A673 (cell line): ENCODE measurements around the gene FECH. TPM values are rescaled to one million over a fixed set of nuclear protein-coding genes. Genes with fewer than 3 reads are reported as not detected.

Source experiments
- BruUV-seq: library from RNA; stranded (reverse); fragments of 400-500 nt; replicated peaks from 2 replicates; lab custom pipeline; 2021; lab: Mats Ljungman, UMichigan
- CTCF ChIA-PET: fragments of 300-600 bp; sonication (Branson Sonifier 250); formaldehyde crosslinking; loops from one replicate; lab custom pipeline; 2022; ENCODE audit warnings: antibody characterized with exemption; lab: Charles Lee
- POLR2A ChIA-PET: fragments of 300-600 bp; sonication (Branson Sonifier 250); formaldehyde crosslinking; loops from one replicate; lab custom pipeline; 2022; ENCODE audit warnings: antibody characterized with exemption; ENCODE audit not compliant: low non-redundant PET; lab: Charles Lee
- DNase-seq: peaks from one replicate; pipeline ENCODE4 v3.0.0-alpha.2; 2015; ENCODE audit warnings: low spot score
- H3K27ac ChIP-seq: fragments of 200-600 bp; sonication (generic); 2 replicates; pipeline ENCODE4 v1.5.1; 2016; ENCODE audit warnings: mixed run types, low read depth, mild to moderate bottlenecking, mixed read lengths, antibody characterized with exemption, low read length; ENCODE audit not compliant: poor library complexity, severe bottlenecking
- H3K27me3 ChIP-seq: fragments of 200-600 bp; sonication (generic); replicated peaks from 2 replicates; pipeline ENCODE4 v1.6.1; 2017; ENCODE audit warnings: mixed run types, low read depth, mild to moderate bottlenecking, mixed read lengths, antibody characterized with exemption, low read length; ENCODE audit not compliant: insufficient read depth, poor library complexity
- H3K36me3 ChIP-seq: fragments of 200-600 bp; sonication (generic); 2 replicates; pipeline ENCODE4 v1.6.1; 2016; ENCODE audit warnings: mixed run types, mild to moderate bottlenecking, mixed read lengths, antibody characterized with exemption, low read length; ENCODE audit not compliant: insufficient read depth, poor library complexity, severe bottlenecking
- H3K4me1 ChIP-seq: fragments of 200-600 bp; sonication (generic); 2 replicates; pipeline ENCODE4 v1.6.1; 2017; ENCODE audit warnings: mixed run types, mild to moderate bottlenecking, mixed read lengths, antibody characterized with exemption, low read length; ENCODE audit not compliant: insufficient read depth, poor library complexity, severe bottlenecking
- H3K4me3 ChIP-seq: fragments of 200-600 bp; sonication (generic); 2 replicates; pipeline ENCODE4 v1.5.1; 2016; ENCODE audit warnings: low read depth, mixed run types, mild to moderate bottlenecking, mixed read lengths, low read length; ENCODE audit not compliant: poor library complexity, severe bottlenecking
- H3K9me3 ChIP-seq: fragments of 200-600 bp; sonication (generic); 2 replicates; pipeline ENCODE4 v1.6.1; 2016; ENCODE audit warnings: mixed run types, low read depth, mild to moderate bottlenecking, mixed read lengths, antibody characterized with exemption, low read length; ENCODE audit not compliant: poor library complexity, severe bottlenecking
- EZH2 ChIP-seq: fragments of 200-600 bp; sonication (generic); IDR thresholded peaks from 2 replicates; pipeline ENCODE4 v1.6.1; 2017; ENCODE audit warnings: borderline replicate concordance, low read depth, mild to moderate bottlenecking, mixed read lengths, antibody characterized with exemption, low read length; ENCODE audit not compliant: poor library complexity, severe bottlenecking
- intact Hi-C: fragments of 100-400 bp; cut with micrococcal nuclease; formaldehyde crosslinking; loops from one replicate; pipeline ENCODE4 v1.10.0; 2022; ENCODE audit not compliant: unreplicated experiment
- total RNA-seq: library from RNA; stranded (reverse); gene quantifications from 2 replicates; pipeline ENCODE4 v1.2.3, GENCODE V29; 2021
- TF ChIP-seq, protein P1 (sequence below): fragments of 300-800, 200-600 bp; sonication (generic); conservative IDR thresholded peaks from 2 replicates; pipeline ENCODE4 v1.5.1; 2017; ENCODE audit warnings: low read depth, mild to moderate bottlenecking, antibody characterized with exemption, low read length, moderate library complexity, mixed read lengths

The FECH gene
- total RNA-seq, 1 experiment from 2014 or later = 65.4 TPM

DNA sequence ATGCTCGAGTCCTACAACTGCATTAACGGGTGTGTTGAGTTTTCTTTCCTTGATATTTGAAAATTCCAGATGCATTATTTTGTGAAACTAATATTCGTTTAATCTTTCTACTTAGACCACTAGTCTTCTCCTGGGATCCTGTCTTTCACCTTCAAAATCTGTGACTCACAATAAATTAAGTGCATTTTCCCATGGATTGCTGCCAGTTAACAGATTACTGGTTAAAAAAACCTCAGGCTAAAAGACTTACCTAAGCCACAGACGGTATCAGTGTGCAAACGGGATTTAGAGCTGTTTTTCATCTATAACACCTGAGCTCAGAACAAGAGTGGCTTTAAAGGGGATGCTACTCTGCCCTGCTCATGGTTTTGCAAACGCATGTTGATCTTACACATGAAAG, 10.2 kb downstream of the FECH start:
- ChIA-PET POLR2A (no interaction called here), CTCF (no interaction called here)
- BruUV-seq = no TSS peak
- intact Hi-C loops = no loop called here
- Histone ChIP-seq H3K4me3 (no peak overlapping the region), H3K27me3 (no peaks in the 10 kb centered on the region), H3K9me3 (no peaks in the 10 kb centered on the region), H3K36me3 (peaks cover 31% of the 10 kb centered on the region), H3K27ac (no peak overlapping the region), H3K4me1 (no peaks in the 10 kb centered on the region)
- DNase-seq = no peak
- TF ChIP-seq, protein P1, sequence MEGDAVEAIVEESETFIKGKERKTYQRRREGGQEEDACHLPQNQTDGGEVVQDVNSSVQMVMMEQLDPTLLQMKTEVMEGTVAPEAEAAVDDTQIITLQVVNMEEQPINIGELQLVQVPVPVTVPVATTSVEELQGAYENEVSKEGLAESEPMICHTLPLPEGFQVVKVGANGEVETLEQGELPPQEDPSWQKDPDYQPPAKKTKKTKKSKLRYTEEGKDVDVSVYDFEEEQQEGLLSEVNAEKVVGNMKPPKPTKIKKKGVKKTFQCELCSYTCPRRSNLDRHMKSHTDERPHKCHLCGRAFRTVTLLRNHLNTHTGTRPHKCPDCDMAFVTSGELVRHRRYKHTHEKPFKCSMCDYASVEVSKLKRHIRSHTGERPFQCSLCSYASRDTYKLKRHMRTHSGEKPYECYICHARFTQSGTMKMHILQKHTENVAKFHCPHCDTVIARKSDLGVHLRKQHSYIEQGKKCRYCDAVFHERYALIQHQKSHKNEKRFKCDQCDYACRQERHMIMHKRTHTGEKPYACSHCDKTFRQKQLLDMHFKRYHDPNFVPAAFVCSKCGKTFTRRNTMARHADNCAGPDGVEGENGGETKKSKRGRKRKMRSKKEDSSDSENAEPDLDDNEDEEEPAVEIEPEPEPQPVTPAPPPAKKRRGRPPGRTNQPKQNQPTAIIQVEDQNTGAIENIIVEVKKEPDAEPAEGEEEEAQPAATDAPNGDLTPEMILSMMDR = no peak
- no peak for TF ChIP-seq EZH2

DNA sequence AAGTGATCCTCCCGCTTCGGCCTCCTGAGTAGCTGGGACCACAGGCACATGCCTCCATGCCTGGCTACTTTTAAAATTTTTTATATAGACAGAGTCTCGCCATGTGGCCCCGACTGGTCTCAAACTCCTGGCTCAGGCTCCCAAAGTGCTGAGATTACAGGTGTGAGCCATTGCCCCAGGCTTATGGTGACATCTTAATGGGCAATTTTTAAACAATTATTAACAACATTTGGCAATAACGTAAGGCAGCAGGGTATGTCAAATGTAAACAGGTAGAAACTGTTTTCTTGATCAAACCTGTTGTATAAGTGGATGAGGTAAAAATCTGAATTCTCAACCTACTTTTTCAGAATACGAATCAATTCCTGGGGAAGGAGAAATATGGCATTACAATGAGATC, 11.0 kb downstream of the FECH start:
- intact Hi-C loops = no loop called here
- ChIA-PET POLR2A (no interaction called here), CTCF (no interaction called here)
- DNase-seq = no peak
- Histone ChIP-seq H3K36me3 (peaks cover 39% of the 10 kb centered on the region), H3K27me3 (no peaks in the 10 kb centered on the region), H3K4me1 (no peaks in the 10 kb centered on the region), H3K4me3 (no peak overlapping the region), H3K27ac (no peak overlapping the region), H3K9me3 (no peaks in the 10 kb centered on the region)
- no TSS peak for BruUV-seq
- no peak for TF ChIP-seq EZH2
- TF ChIP-seq, protein P1 = no peak

DNA sequence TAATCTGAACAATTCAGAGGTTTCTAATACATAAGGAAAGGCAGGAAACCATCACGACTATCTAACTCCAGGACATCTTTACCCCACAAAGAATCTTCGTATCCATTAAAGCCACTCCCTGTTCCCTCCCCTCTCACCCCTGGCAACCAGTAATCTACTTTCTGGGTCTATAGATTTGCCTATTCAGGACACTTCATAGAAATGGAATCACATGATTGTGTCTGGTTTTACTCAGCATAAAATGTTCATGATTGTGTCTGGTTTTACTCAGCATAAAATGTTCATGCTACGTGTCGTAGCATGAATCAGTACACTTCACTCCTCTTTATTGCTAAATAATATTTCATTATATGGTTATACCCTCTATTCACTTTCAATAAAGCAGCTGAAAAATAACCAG, 11.6 kb downstream of the FECH start:
- Histone ChIP-seq H3K36me3 (peaks cover 45% of the 10 kb centered on the region), H3K4me3 (no peak overlapping the region), H3K9me3 (no peaks in the 10 kb centered on the region), H3K27me3 (no peaks in the 10 kb centered on the region), H3K4me1 (no peaks in the 10 kb centered on the region), H3K27ac (no peak overlapping the region)
- POLR2A ChIA-PET = no interaction called here
- CTCF ChIA-PET = no interaction called here
- no peak for DNase-seq
- TF ChIP-seq, protein P1 = no peak
- no peak for TF ChIP-seq EZH2
- BruUV-seq = no TSS peak
- intact Hi-C loops = no loop called here
